Activated CD8-positive, alpha-beta memory T cell treated with anti-CD3 and anti-CD28 coated beads for 48 hours (primary cell): Measurements from ENCODE around the gene BCAP31.
"Not testable (repeated sequence)": the region's sequence is repeated elsewhere in the genome, so short reads cannot be mapped to it uniquely, and the experiment has no call there.

Experiments used
- DNase-seq, 3 experiments: peaks; one replicate each; pipeline ENCODE4 v3.0.0-alpha.2; 2020; ENCODE audit warnings: low read depth in 2 of 3, low spot score in 2 of 3

BCAP31 gene

GRCh38 chrX:153684467-153685155 is 39.6 kb downstream of the BCAP31 start:
- DNase-seq: no peak

- DNase-seq: not testable (repeated sequence)
Measured at GRCh38 chrX:153683486-153683885, 40.7 kb downstream of the BCAP31 start.

GRCh38 chrX:153681175-153681574 is 43.0 kb downstream of the BCAP31 start:
- DNase-seq: no peak

GRCh38 chrX:153674219-153674851 is 49.9 kb downstream of the BCAP31 start:
- no peak for DNase-seq

GRCh38 chrX:153673428-153674218 is 50.6 kb downstream of the BCAP31 start, which contains the start of gene PNCK:
Gene PNCK (minus strand): TSS chrX:153673813. CDS start chrX:153673076, 737 bp downstream.
- DNase-seq: no peak

- DNase-seq: no peak
Measured at GRCh38 chrX:153672531-153673427, 51.4 kb downstream of the BCAP31 start.

GRCh38 chrX:153671589-153672530 is 52.3 kb downstream of the BCAP31 start:
- DNase-seq: no peak

GRCh38 chrX:153670748-153671588 is 53.2 kb downstream of the BCAP31 start:
- DNase-seq: no peak

- DNase-seq: no peak
Measured at GRCh38 chrX:153669901-153670731, 54.1 kb downstream of the BCAP31 start.

- peak in 1 of 3 experiments; percentile 16 for DNase-seq
Measured at GRCh38 chrX:153669174-153669890, 54.9 kb downstream of the BCAP31 start.

GRCh38 chrX:153668423-153669173 is 55.6 kb downstream of the BCAP31 start:
- DNase-seq: no peak

- peak; percentile 33 to 72 (median 68) for DNase-seq
Measured at GRCh38 chrX:153667956-153668396, 56.2 kb downstream of the BCAP31 start.

GRCh38 chrX:153667281-153667955 is 56.8 kb downstream of the BCAP31 start:
- DNase-seq: no peak

GRCh38 chrX:153665726-153666306 is 58.4 kb downstream of the BCAP31 start:
- no peak for DNase-seq

GRCh38 chrX:153662266-153662665 is 61.9 kb downstream of the BCAP31 start:
- peak in 1 of 3 experiments; percentile 23 for DNase-seq

GRCh38 chrX:153659268-153659667 is 64.9 kb downstream of the BCAP31 start:
- DNase-seq: no peak
